Thyroid gland (tissue), 4 donors: Measurements from ENCODE around the gene FEM1C. TPM values are rescaled to one million over a fixed set of nuclear protein-coding genes. Genes with fewer than 3 reads are reported as not detected.

Experiments
- DNase-seq, 2 donors: peaks; one replicate each; pipeline ENCODE4 v3.0.0-alpha.2; 2019
- H3K27ac ChIP-seq, 3 donors: fragments of 200-600 bp; sonication (generic); 1 replicate in 2 of 3; 2 replicates in 1 of 3; pipeline ENCODE4 v1.5.1; 2016 to 2019; ENCODE audit warnings: mild to moderate bottlenecking in 1 of 3, moderate library complexity in 1 of 3
- H3K27me3 ChIP-seq: fragments of 200-600 bp; sonication (generic); one replicate; pipeline ENCODE4 v1.5.1; 2019
- H3K36me3 ChIP-seq, 2 donors: fragments of 200-600 bp; sonication (generic); one replicate each; pipeline ENCODE4 v1.5.1; 2016 to 2019
- H3K4me1 ChIP-seq, 2 donors: fragments of 200-600 bp; sonication (generic); one replicate each; pipeline ENCODE4 v1.5.1; 2017 to 2019
- H3K4me3 ChIP-seq, 3 donors: fragments of 200-600 bp; sonication (generic); replicated peaks in 1 of 3; 1 replicate in 2 of 3; 2 replicates in 1 of 3; pipeline ENCODE4 v1.5.1; 2016; ENCODE audit warnings: mild to moderate bottlenecking in 1 of 3
- H3K9me3 ChIP-seq: fragments of 200-600 bp; sonication (generic); one replicate; pipeline ENCODE4 v1.5.1; 2017
- POLR2A ChIP-seq, 2 donors: fragments of 450-650 bp; IDR thresholded peaks; one replicate each; pipeline ENCODE4 v1.6.1; 2017; ENCODE audit warnings: antibody characterized with exemption in 2 of 2, mild to moderate bottlenecking in 2 of 2, moderate library complexity in 1 of 2
- WGBS, 2 donors: methylation state at CpG; one replicate each; pipeline ENCODE4 v1.1.5; 2017; 5-methylcytosine and 5-hydroxymethylcytosine counted together
- intact Hi-C: fragments of 100-400 bp; cut with DNase I; formaldehyde crosslinking; loops from one replicate; pipeline ENCODE4 v1.15.1; 2023
- total RNA-seq, 4 donors: library from RNA; depleted of rRNA; stranded (reverse); fragments of >200 nt; gene quantifications; one replicate each; pipeline ENCODE4 v1.2.3, GENCODE V29; 2016
- TF ChIP-seq, protein P1 (sequence below), 6 experiments: fragments of 200-600 bp in 3 of 6; fragments of 450-650 bp in 3 of 6; sonication (generic) in 3 of 6; IDR thresholded peaks; one replicate each; pipeline ENCODE4 v1.5.1; 2016 to 2019; ENCODE audit warnings: antibody characterized with exemption in 6 of 6, mild to moderate bottlenecking in 2 of 6, inconsistent platforms in 1 of 6, moderate library complexity in 1 of 6

The FEM1C gene
- total RNA-seq, 4 donors from 2014 or later: 10.5 to 19.2 (median 14.2) TPM

DNA sequence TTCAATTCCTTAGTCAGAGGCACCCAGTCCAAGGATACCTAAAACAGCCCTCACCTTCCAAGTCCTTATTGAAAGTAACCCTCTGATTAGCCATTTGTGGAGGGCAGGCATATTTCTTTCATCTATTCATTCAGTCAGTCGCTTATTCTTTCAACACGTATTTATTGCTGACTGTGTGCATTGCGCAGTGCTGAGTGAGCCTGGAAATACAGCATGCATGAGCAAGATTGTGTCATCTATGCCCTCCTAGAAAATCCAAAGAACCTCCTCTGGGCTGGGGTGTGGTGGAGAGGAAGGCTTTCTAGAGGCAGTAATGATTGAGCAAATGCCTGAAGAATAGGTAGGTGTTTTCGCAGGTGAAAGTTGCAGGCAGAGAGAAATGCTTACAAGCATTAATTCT lies 8.5 kb upstream of the FEM1C start:
- 94% methylated on average over 4 of the region's 4 CpGs for WGBS, 2 donors
- Histone ChIP-seq H3K36me3 (no peaks in the 10 kb centered on the region), H3K27me3 (no peaks in the 10 kb centered on the region), H3K27ac (no peak overlapping the region), H3K4me1 (no peaks in the 10 kb centered on the region), H3K4me3 (no peak overlapping the region), H3K9me3 (no peaks in the 10 kb centered on the region)
- intact Hi-C loops: no loop called here
- no peak for DNase-seq
- TF ChIP-seq POLR2A (IDR thresholded peaks at IDR 0.05): no peak
- TF ChIP-seq, protein P1, sequence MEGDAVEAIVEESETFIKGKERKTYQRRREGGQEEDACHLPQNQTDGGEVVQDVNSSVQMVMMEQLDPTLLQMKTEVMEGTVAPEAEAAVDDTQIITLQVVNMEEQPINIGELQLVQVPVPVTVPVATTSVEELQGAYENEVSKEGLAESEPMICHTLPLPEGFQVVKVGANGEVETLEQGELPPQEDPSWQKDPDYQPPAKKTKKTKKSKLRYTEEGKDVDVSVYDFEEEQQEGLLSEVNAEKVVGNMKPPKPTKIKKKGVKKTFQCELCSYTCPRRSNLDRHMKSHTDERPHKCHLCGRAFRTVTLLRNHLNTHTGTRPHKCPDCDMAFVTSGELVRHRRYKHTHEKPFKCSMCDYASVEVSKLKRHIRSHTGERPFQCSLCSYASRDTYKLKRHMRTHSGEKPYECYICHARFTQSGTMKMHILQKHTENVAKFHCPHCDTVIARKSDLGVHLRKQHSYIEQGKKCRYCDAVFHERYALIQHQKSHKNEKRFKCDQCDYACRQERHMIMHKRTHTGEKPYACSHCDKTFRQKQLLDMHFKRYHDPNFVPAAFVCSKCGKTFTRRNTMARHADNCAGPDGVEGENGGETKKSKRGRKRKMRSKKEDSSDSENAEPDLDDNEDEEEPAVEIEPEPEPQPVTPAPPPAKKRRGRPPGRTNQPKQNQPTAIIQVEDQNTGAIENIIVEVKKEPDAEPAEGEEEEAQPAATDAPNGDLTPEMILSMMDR (IDR thresholded peaks at IDR 0.05): no peak

- intact Hi-C loops: no loop called here
- DNase-seq: no peak
- H3K27me3 ChIP-seq: no peaks in the 10 kb centered on the region
- no peaks in the 10 kb centered on the region for H3K4me1 ChIP-seq
- no peaks in the 10 kb centered on the region for H3K36me3 ChIP-seq
- no peak overlapping the region for H3K27ac ChIP-seq
- WGBS, 2 donors: 77 to 86% methylated on average over 4 of the region's 4 CpGs
- no peaks in the 10 kb centered on the region for H3K9me3 ChIP-seq
- TF ChIP-seq, protein P1 (IDR thresholded peaks at IDR 0.05): no peak
- no peak for TF ChIP-seq POLR2A (IDR thresholded peaks at IDR 0.05)
- H3K4me3 ChIP-seq: no peak overlapping the region
Observed at GRCh38 chr5:115551415-115551814, 6.8 kb upstream of the FEM1C start.

DNA sequence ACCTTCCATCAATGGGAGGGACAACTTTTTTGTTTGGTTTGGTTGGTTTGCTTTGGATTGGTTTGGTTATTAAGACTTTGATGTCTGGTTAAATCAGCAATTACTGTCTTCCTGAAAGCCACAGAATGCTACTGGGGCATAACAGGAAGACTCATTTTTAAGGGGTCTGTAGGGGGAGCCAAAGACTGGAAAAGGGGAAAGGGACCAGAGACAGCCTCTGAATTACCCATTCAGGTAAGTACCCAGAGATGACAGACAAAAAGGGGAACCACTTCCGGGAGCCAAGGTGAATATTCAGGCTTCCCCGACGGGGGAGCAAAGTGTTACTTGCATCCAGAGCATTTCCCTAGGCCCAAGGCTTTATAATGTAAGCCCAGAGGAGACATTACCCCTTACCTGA lies 4.6 kb upstream of the FEM1C start:
- intact Hi-C loops: no loop called here
- TF ChIP-seq, protein P1 (IDR thresholded peaks at IDR 0.05): no peak
- TF ChIP-seq POLR2A (IDR thresholded peaks at IDR 0.05): no peak
- no peak for DNase-seq
- H3K36me3 ChIP-seq: no peaks in the 10 kb centered on the region
- no peak overlapping the region for H3K27ac ChIP-seq
- WGBS, 2 donors: 54 to 72% methylated on average over 3 of the region's 3 CpGs
- H3K27me3 ChIP-seq: no peaks in the 10 kb centered on the region
- no peak overlapping the region for H3K4me3 ChIP-seq
- H3K4me1 ChIP-seq: no peaks in the 10 kb centered on the region
- no peaks in the 10 kb centered on the region for H3K9me3 ChIP-seq

DNA sequence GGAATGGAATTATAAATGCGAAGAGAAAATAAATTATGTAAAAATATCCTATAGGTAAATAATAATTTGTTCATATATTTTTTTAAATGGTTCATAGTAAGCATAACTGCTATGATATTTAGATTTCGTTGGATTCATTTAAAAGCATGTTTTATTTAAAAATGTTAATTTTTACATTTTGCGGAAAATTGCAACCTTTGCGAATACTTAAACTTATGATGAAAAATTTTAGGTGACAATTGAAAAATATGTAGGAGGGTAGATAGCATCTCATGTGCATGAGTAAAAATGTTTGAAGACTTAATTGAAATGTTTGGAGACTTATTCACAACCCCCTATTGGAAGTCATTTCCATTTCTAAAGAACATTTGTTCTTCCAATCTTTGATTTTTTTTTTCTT lies 4.1 kb upstream of the FEM1C start:
- H3K9me3 ChIP-seq: no peaks in the 10 kb centered on the region
- H3K27me3 ChIP-seq: no peaks in the 10 kb centered on the region
- no peak overlapping the region for H3K27ac ChIP-seq
- WGBS, 2 donors: 93 to 96% methylated on average over 4 of the region's 4 CpGs
- H3K36me3 ChIP-seq: no peaks in the 10 kb centered on the region
- no peak for DNase-seq
- H3K4me3 ChIP-seq: no peak overlapping the region
- TF ChIP-seq POLR2A (IDR thresholded peaks at IDR 0.05): no peak
- TF ChIP-seq, protein P1 (IDR thresholded peaks at IDR 0.05): no peak
- H3K4me1 ChIP-seq: no peaks in the 10 kb centered on the region
- intact Hi-C loops: no loop called here

GRCh38 chr5:115545351-115545882 lies 842 bp upstream of the FEM1C start:
- intact Hi-C loops: no loop called here
- DNase-seq: no peak
- no peaks in the 10 kb centered on the region for H3K9me3 ChIP-seq
- H3K27ac ChIP-seq: peak overlapping the region in 1 of 3 donors; percentile 3
- TF ChIP-seq POLR2A (IDR thresholded peaks at IDR 0.05): no peak
- TF ChIP-seq, protein P1 (IDR thresholded peaks at IDR 0.05): no peak
- no peak overlapping the region for H3K4me3 ChIP-seq
- peaks cover 13 to 14% of the 10 kb centered on the region in 2 donors for H3K4me1 ChIP-seq
- no peaks in the 10 kb centered on the region for H3K36me3 ChIP-seq
- H3K27me3 ChIP-seq: no peaks in the 10 kb centered on the region
- 98 to 99% methylated on average over 9 of the region's 9 CpGs for WGBS, 2 donors
